DOHH2 (cell line): Measurements from ENCODE around the gene SNRK.

Experiments
- CTCF ChIP-seq: fragments of 200-600 bp; sonication (generic); IDR thresholded peaks from one replicate; pipeline ENCODE4 v1.5.1; 2014; ENCODE audit warnings: antibody characterized with exemption, mild to moderate bottlenecking, low read depth, low read length; ENCODE audit not compliant: poor library complexity, severe bottlenecking
- EZH2phosphoT487 ChIP-seq: fragments of 200-600 bp; sonication (generic); IDR thresholded peaks from 2 replicates; pipeline ENCODE4 v1.6.1; 2017; ENCODE audit warnings: borderline replicate concordance, mild to moderate bottlenecking, antibody characterized with exemption, low read length, moderate library complexity, mixed read lengths

- no peak for TF ChIP-seq CTCF
- TF ChIP-seq EZH2phosphoT487: no peak
These were observed 112.7 kb downstream of the SNRK start for GRCh38 chr3:43399034-43399433.
